Measurements from ENCODE around the gene FRAS1.

The FRAS1 gene

DNA sequence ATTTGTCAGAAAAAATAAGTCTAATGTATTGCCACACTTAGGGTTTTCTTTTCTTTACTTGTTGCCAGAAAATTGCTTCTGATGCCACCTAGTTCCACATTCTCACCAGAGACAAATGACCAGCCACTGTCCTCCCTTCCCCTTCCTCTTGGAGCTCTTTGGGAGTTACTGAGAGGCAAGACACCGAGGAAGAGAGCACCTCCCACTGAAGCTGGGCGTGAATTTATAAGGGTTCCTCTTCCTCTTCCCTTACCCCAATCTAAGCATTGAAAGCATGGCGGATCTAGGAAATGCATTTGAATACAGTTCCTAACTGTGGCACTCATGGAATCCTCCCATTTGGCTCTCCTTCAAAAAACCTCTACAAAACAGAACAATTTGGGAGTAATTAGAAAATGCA lies 524.5 kb downstream of the FRAS1 start:
- FAIRE-seq: no peak

DNA sequence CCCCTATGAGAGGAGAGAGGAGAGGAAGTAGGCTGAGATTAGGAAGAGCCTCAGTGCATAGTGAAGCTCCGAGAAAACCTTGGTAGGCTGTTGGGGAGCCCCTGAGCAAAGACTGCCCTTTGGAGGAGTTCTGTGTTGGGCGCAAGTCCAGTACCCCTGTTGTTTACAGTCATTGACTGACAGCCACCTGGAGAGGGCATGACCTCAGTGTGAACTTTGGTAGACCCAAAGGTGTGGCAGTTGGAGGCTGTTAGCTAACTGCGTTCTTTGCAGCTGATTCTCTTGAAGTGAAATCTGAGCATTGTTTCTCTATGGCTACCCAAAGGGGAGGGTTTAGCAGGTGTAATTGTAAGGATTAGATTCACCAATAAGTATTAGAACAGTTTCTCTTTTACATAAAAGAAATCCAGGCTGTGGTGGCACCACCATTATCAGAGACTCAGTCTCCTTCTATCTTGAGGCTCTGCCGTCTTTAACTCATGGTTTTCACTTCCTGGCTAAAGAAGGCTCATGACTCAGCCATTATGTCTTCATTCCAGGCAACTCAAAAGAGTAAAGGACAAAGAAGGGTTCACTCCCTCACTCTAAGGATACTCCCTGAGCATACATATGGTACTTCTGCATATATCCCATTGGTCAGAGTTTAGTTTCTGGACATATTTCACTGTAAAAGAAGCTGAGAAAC lies 527.9 kb downstream of the FRAS1 start:
- FAIRE-seq: no peak
- TF ChIP-seq PAX5 (IDR thresholded peaks at IDR 0.05; ENCODE audit: insufficient read depth, low read length, severe bottlenecking): no peak
- no peak for TF ChIP-seq POU2F2 (IDR thresholded peaks at IDR 0.05; ENCODE audit: low read depth, low read length)
- TF ChIP-seq SPI1 (IDR thresholded peaks at IDR 0.05; ENCODE audit: low read depth, low read length): no peak
- TF ChIP-seq POLR2AphosphoS5 (IDR thresholded peaks at IDR 0.05; ENCODE audit: low read depth, low read length): no peak
- no peak for TF ChIP-seq TAF1 (IDR thresholded peaks at IDR 0.05; ENCODE audit: low read depth, low read length)
- TF ChIP-seq POLR2A (IDR thresholded peaks at IDR 0.05; ENCODE audit: low read depth, low read length): no peak
- DNase-seq (ENCODE audit: insufficient read length, low spot score): no peak

More for the DNA sequence above, 524.5 kb downstream of the FRAS1 start:
- no peak for DNase-seq (ENCODE audit: insufficient read length, low spot score)
- TF ChIP-seq POLR2AphosphoS5 (IDR thresholded peaks at IDR 0.05; ENCODE audit: low read depth, low read length): no peak
- TF ChIP-seq PAX5 (IDR thresholded peaks at IDR 0.05; ENCODE audit: insufficient read depth, low read length, severe bottlenecking): no peak
- no peak for TF ChIP-seq POU2F2 (IDR thresholded peaks at IDR 0.05; ENCODE audit: low read depth, low read length)
- TF ChIP-seq SPI1 (IDR thresholded peaks at IDR 0.05; ENCODE audit: low read depth, low read length): no peak
- TF ChIP-seq TAF1 (IDR thresholded peaks at IDR 0.05; ENCODE audit: low read depth, low read length): no peak
- TF ChIP-seq POLR2A (IDR thresholded peaks at IDR 0.05; ENCODE audit: low read depth, low read length): no peak

DNA sequence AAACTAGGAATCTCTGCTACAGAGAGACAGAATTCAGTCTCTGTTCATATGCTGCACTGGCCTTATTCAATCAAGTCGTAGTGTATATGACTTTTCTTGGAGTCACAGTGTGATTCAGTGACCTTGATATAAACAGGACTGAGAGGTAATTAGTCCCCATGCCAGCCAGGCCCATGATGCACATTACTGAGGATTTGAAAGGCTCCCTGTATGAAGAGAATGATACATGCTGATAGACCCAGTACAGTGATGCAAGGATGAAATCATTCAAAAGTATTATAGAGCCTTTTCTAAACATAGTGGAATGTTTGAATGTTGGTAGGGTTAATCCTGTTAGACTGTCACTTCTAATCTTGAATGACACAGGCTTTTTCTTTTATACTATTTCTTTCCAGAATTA lies 528.5 kb downstream of the FRAS1 start:
- FAIRE-seq (no peak), DNase-seq (ENCODE audit: insufficient read length, low spot score) (no peak)
- TF ChIP-seq SPI1 (IDR thresholded peaks at IDR 0.05; ENCODE audit: low read depth, low read length): no peak
- TF ChIP-seq PAX5 (IDR thresholded peaks at IDR 0.05; ENCODE audit: insufficient read depth, low read length, severe bottlenecking): no peak
- no peak for TF ChIP-seq POLR2A (IDR thresholded peaks at IDR 0.05; ENCODE audit: low read depth, low read length)
- TF ChIP-seq POU2F2 (IDR thresholded peaks at IDR 0.05; ENCODE audit: low read depth, low read length): no peak
- TF ChIP-seq TAF1 (IDR thresholded peaks at IDR 0.05; ENCODE audit: low read depth, low read length): no peak
- no peak for TF ChIP-seq POLR2AphosphoS5 (IDR thresholded peaks at IDR 0.05; ENCODE audit: low read depth, low read length)

DNA sequence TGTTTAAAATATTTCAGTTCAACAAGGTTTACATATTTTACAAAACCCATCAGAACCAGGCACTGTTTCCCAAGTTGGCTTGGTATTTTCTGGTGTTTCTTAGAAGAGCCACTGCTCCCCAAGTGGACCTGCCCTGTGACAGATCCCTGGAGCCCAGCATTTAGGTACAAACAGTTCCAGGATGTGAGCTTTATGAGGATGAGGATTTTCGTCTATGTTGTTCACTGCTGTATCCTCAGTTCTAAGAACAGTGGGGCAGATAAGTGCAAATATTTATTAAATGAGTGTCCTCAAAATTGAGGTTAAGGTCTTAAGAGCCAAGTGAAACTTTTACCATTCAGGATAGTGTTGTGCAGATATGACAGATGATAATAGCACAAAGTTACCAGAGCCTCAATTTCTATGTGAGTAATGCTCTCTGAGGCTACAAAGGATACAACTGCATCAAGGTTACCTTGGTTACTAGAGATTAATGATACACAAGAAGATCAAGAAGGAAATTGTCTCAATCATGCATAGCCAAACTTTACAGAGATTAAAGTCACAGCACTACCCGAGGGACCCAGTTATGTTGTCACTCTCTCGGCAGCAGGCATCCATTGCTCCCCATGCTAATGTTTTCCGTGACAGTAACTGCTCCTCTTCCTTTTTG lies 531.9 kb downstream of the FRAS1 start:
- TF ChIP-seq POLR2AphosphoS5 (IDR thresholded peaks at IDR 0.05; ENCODE audit: low read depth, low read length) (no peak), PAX5 (IDR thresholded peaks at IDR 0.05; ENCODE audit: insufficient read depth, low read length, severe bottlenecking) (no peak), POU2F2 (IDR thresholded peaks at IDR 0.05; ENCODE audit: low read depth, low read length) (no peak), SPI1 (IDR thresholded peaks at IDR 0.05; ENCODE audit: low read depth, low read length) (no peak), TAF1 (IDR thresholded peaks at IDR 0.05; ENCODE audit: low read depth, low read length) (no peak), POLR2A (IDR thresholded peaks at IDR 0.05; ENCODE audit: low read depth, low read length) (no peak)
- no peak for FAIRE-seq
- no peak for DNase-seq (ENCODE audit: insufficient read length, low spot score)

DNA sequence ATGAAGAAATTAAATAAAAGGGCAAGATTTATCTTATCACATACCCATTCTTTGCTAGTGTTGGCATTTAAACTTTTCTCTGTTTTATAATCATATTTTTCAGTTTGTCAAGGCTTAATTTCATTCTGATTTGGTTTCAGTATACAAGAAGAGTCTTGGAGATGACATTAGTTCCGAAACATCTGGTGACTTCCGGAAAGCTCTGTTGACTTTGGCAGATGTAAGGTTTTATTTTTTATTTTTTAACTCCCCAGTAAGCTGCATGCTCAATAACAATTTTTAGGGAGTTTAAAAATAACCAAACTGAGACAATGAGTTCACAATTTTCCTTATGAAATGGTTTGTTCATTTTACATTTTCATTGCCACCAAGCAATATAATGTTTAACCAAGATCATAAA lies 534.3 kb downstream of the FRAS1 start:
- no peak for DNase-seq (ENCODE audit: insufficient read length, low spot score)
- TF ChIP-seq POLR2A (IDR thresholded peaks at IDR 0.05; ENCODE audit: low read depth, low read length) (no peak), SPI1 (IDR thresholded peaks at IDR 0.05; ENCODE audit: low read depth, low read length) (no peak), POLR2AphosphoS5 (IDR thresholded peaks at IDR 0.05; ENCODE audit: low read depth, low read length) (no peak), TAF1 (IDR thresholded peaks at IDR 0.05; ENCODE audit: low read depth, low read length) (no peak), PAX5 (IDR thresholded peaks at IDR 0.05; ENCODE audit: insufficient read depth, low read length, severe bottlenecking) (no peak), POU2F2 (IDR thresholded peaks at IDR 0.05; ENCODE audit: low read depth, low read length) (no peak)
- FAIRE-seq: no peak

DNA sequence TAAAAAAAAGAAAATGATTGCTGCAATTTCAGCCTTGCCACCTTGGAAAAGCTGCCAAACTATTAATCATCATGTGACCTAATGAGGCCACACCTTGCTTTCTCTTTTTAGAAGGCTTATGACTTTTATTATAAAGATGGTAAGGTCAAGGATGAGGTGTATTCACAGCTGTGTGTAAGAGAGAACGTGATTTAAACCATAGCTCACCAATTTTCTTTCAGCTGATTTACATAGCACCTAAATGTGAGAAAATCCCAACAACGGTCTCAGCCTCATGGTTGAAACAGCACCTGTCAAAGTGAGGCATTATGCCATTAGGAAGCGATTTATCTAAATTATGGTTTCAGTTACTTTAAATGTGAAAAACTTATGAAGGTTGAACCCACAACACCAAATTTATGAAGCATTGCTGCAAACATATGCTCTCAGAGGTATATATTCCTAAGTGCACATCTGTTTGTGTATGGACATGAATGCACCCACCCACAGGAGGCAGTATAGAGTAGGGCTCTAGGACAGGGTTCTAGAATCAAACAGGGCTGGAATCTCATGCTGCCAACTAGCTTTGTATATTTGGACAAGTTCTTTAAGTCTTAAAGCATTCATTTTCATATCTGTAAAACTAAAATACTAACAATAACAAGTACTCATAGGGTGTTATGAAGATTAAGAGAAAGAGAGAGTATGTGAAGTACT lies 535.1 kb downstream of the FRAS1 start:
- no peak for DNase-seq (ENCODE audit: insufficient read length, low spot score)
- TF ChIP-seq POLR2A (IDR thresholded peaks at IDR 0.05; ENCODE audit: low read depth, low read length): no peak
- TF ChIP-seq SPI1 (IDR thresholded peaks at IDR 0.05; ENCODE audit: low read depth, low read length): no peak
- TF ChIP-seq POLR2AphosphoS5 (IDR thresholded peaks at IDR 0.05; ENCODE audit: low read depth, low read length): no peak
- no peak for TF ChIP-seq PAX5 (IDR thresholded peaks at IDR 0.05; ENCODE audit: insufficient read depth, low read length, severe bottlenecking)
- TF ChIP-seq TAF1 (IDR thresholded peaks at IDR 0.05; ENCODE audit: low read depth, low read length): no peak
- no peak for TF ChIP-seq POU2F2 (IDR thresholded peaks at IDR 0.05; ENCODE audit: low read depth, low read length)
- peak; percentile 48 for FAIRE-seq

All from GM12891 (cell line).